ENCODE measurements around the gene CNTN5.

CNTN5 gene

GRCh38 chr11:99614352-99614751, 593.6 kb downstream of the CNTN5 start:
- DNase-seq (ENCODE audit: low spot score) = no peak

- no peak for DNase-seq (ENCODE audit: low spot score)
Observed at GRCh38 chr11:99630629-99631028, 609.9 kb downstream of the CNTN5 start.

GRCh38 chr11:99631618-99632017, 610.9 kb downstream of the CNTN5 start:
- DNase-seq (ENCODE audit: low spot score) = no peak

GRCh38 chr11:99632969-99633368, 612.2 kb downstream of the CNTN5 start:
- DNase-seq (ENCODE audit: low spot score) = no peak

GRCh38 chr11:99634581-99634980, 613.8 kb downstream of the CNTN5 start:
- DNase-seq (ENCODE audit: low spot score) = no peak

GRCh38 chr11:99638073-99638553, 617.4 kb downstream of the CNTN5 start:
- no peak for DNase-seq (ENCODE audit: low spot score)

- DNase-seq (ENCODE audit: low spot score) = no peak
Observed at GRCh38 chr11:99640671-99641070, 619.9 kb downstream of the CNTN5 start.

- no peak for DNase-seq (ENCODE audit: low spot score)
Observed at GRCh38 chr11:99645934-99646333, 625.2 kb downstream of the CNTN5 start.

GRCh38 chr11:99670067-99670676, 649.4 kb downstream of the CNTN5 start:
- no peak for DNase-seq (ENCODE audit: low spot score)

GRCh38 chr11:99671808-99672409, 651.2 kb downstream of the CNTN5 start:
- no peak for DNase-seq (ENCODE audit: low spot score)

GRCh38 chr11:99676292-99676691, 655.5 kb downstream of the CNTN5 start:
- DNase-seq (ENCODE audit: low spot score) = no peak

- no peak for DNase-seq (ENCODE audit: low spot score)
Observed at GRCh38 chr11:99682171-99682570, 661.4 kb downstream of the CNTN5 start.

GRCh38 chr11:99682646-99683045, 661.9 kb downstream of the CNTN5 start:
- DNase-seq (ENCODE audit: low spot score) = no peak

- no peak for DNase-seq (ENCODE audit: low spot score)
Observed at GRCh38 chr11:99683933-99684332, 663.2 kb downstream of the CNTN5 start.

- no peak for DNase-seq (ENCODE audit: low spot score)
Observed at GRCh38 chr11:99686838-99687237, 666.1 kb downstream of the CNTN5 start.

- DNase-seq (ENCODE audit: low spot score) = no peak
Observed at GRCh38 chr11:99687320-99687719, 666.6 kb downstream of the CNTN5 start.

GRCh38 chr11:99693941-99694492, 673.3 kb downstream of the CNTN5 start:
- DNase-seq (ENCODE audit: low spot score) = no peak

- DNase-seq (ENCODE audit: low spot score) = no peak
Observed at GRCh38 chr11:99695106-99695505, 674.4 kb downstream of the CNTN5 start.

- no peak for DNase-seq (ENCODE audit: low spot score)
Observed at GRCh38 chr11:99706848-99707247, 686.1 kb downstream of the CNTN5 start.

GRCh38 chr11:99708928-99709672, 688.4 kb downstream of the CNTN5 start:
- no peak for DNase-seq (ENCODE audit: low spot score)

- no peak for DNase-seq (ENCODE audit: low spot score)
Observed at GRCh38 chr11:99716302-99716701, 695.6 kb downstream of the CNTN5 start.

- DNase-seq (ENCODE audit: low spot score) = no peak
Observed at GRCh38 chr11:99718291-99718690, 697.5 kb downstream of the CNTN5 start.
